Kidney (tissue), 14 donors: ENCODE results near the gene BRINP1. TPM values are rescaled to one million over a fixed set of nuclear protein-coding genes. Genes with fewer than 3 reads are reported as not detected.

Experiments
- DNase-seq, 5 donors: peaks; one replicate each; pipeline ENCODE4 v3.0.0-alpha.2; 2013 to 2020
- FAIRE-seq: peaks from 2 replicates; lab custom pipeline; 2012; peaks lifted over from hg19 to GRCh38; lab: Jason Lieb, UNC
- H3K27ac ChIP-seq, 2 donors: one replicate each; pipeline ENCODE4 v1.7.0; 2013; ENCODE audit warnings: low read depth in 2 of 2, low read length in 2 of 2, inconsistent platforms in 1 of 2
- H3K27me3 ChIP-seq: one replicate; pipeline ENCODE4 v1.7.1; 2013; ENCODE audit warnings: low read length, inconsistent platforms; ENCODE audit not compliant: control insufficient read depth, insufficient read depth
- H3K36me3 ChIP-seq, 3 donors: one replicate each; pipeline versions ENCODE4 v1.7.0 to v1.7.1; 2013; ENCODE audit warnings: low read length in 3 of 3, control low read depth in 1 of 3, inconsistent platforms in 1 of 3; ENCODE audit not compliant: insufficient read depth in 3 of 3, control insufficient read depth in 2 of 3
- H3K4me1 ChIP-seq, 3 donors: one replicate each; pipeline versions ENCODE4 v1.7.0 to v1.7.1; 2013; ENCODE audit warnings: low read length in 3 of 3, inconsistent platforms in 1 of 3, low read depth in 1 of 3; ENCODE audit not compliant: control insufficient read depth in 2 of 3, insufficient read depth in 2 of 3
- H3K4me3 ChIP-seq, 3 donors: one replicate each; pipeline versions ENCODE4 v1.7.0 to v1.8.1; 2013; ENCODE audit warnings: low read length in 3 of 3, control low read depth in 1 of 3, inconsistent platforms in 1 of 3
- H3K9ac ChIP-seq, 3 donors: one replicate each; pipeline versions ENCODE4 v1.7.0 to v1.7.1; 2013; ENCODE audit warnings: low read length in 3 of 3, control low read depth in 1 of 3, inconsistent platforms in 1 of 3
- H3K9me3 ChIP-seq, 3 donors: one replicate each; pipeline versions ENCODE4 v1.7.0 to v1.7.1; 2013; ENCODE audit warnings: low read length in 3 of 3, control low read depth in 1 of 3, inconsistent platforms in 1 of 3; ENCODE audit not compliant: control insufficient read depth in 2 of 3, insufficient read depth in 1 of 3
- CTCF ChIP-seq: IDR thresholded peaks from 3 replicates; pipeline ENCODE4 v1.5.1; 2012; ENCODE audit warnings: mild to moderate bottlenecking, moderate library complexity, borderline replicate concordance; ENCODE audit not compliant: insufficient read depth; ENCODE audit errors: extremely low read depth
- intact Hi-C: fragments of 100-400 bp; cut with DNase I; formaldehyde crosslinking; loops from one replicate; pipeline ENCODE4 v1.11.1; 2022
- polyA plus RNA-seq: library from polyadenylated mRNA; stranded (reverse); fragments of 350-450 nt; fragmentation: Illumina TruSeq; extraction: RNeasy Lipid Tissue Mini Kit (QIAGEN cat#74804); gene quantifications from one replicate; pipeline ENCODE4 v1.2.3, GENCODE V29; 2014; ENCODE audit warnings: low read depth, low replicate concordance; ENCODE audit not compliant: insufficient read depth
- total RNA-seq: library from RNA; stranded (reverse); fragmentation: NEBNext Ultra II Directional; extraction: Animal tissue kit (Norgen Biotek cat#: 25700); gene quantifications from one replicate; pipeline ENCODE4 v1.2.1, GENCODE V29; 2021
- donor health status: control.
- donor health status: control.
- donor health status: control.
- donor health status: control.
- donor health status: control.
- donor health status: DM: yes; HTN: yes; CAD: no.
- donor health status: Normal renal cell carcinoma (clear cell type).

BRINP1 gene
- total and polyA plus RNA-seq, 2 donors from 2014 or later = 0.84 to 1.4 TPM

- Histone ChIP-seq H3K4me1 (no peaks in the 10 kb centered on the region), H3K9me3 (no peaks in the 10 kb centered on the region), H3K9ac (no peak overlapping the region), H3K27ac (no peak overlapping the region), H3K27me3 (no peaks in the 10 kb centered on the region), H3K4me3 (no peak overlapping the region), H3K36me3 (no peaks in the 10 kb centered on the region)
- no peak for FAIRE-seq
- peak in 4 of 5 donors; percentile 24 to 43 (median 38) for DNase-seq
- no peak for TF ChIP-seq CTCF
- intact Hi-C loops = no loop called here
Measured at GRCh38 chr9:119412399-119412798, 43.2 kb upstream of the BRINP1 start.

GRCh38 chr9:119409552-119409951, 40.3 kb upstream of the BRINP1 start:
- no peak overlapping the region for H3K9ac ChIP-seq
- FAIRE-seq (no peak), DNase-seq (no peak)
- no peak overlapping the region for H3K27ac ChIP-seq
- no peaks in the 10 kb centered on the region for H3K9me3 ChIP-seq
- intact Hi-C loops = no loop called here
- no peaks in the 10 kb centered on the region for H3K36me3 ChIP-seq
- H3K4me1 ChIP-seq = no peaks in the 10 kb centered on the region
- TF ChIP-seq CTCF = no peak
- no peak overlapping the region for H3K4me3 ChIP-seq
- no peaks in the 10 kb centered on the region for H3K27me3 ChIP-seq

GRCh38 chr9:119400606-119401005, 31.4 kb upstream of the BRINP1 start:
- H3K36me3 ChIP-seq = no peaks in the 10 kb centered on the region
- TF ChIP-seq CTCF = no peak
- H3K9ac ChIP-seq = no peak overlapping the region
- H3K27ac ChIP-seq = no peak overlapping the region
- intact Hi-C loops = no loop called here
- no peak overlapping the region for H3K4me3 ChIP-seq
- DNase-seq = no peak
- no peaks in the 10 kb centered on the region for H3K27me3 ChIP-seq
- no peaks in the 10 kb centered on the region for H3K9me3 ChIP-seq
- no peaks in the 10 kb centered on the region for H3K4me1 ChIP-seq
- no peak for FAIRE-seq

- Histone ChIP-seq H3K27ac (no peak overlapping the region), H3K9me3 (no peaks in the 10 kb centered on the region), H3K9ac (no peak overlapping the region), H3K4me1 (no peaks in the 10 kb centered on the region), H3K4me3 (no peak overlapping the region), H3K27me3 (no peaks in the 10 kb centered on the region), H3K36me3 (no peaks in the 10 kb centered on the region)
- no peak for FAIRE-seq
- DNase-seq = peak in 2 of 5 donors; percentile 12 to 14
- intact Hi-C loops = no loop called here
- no peak for TF ChIP-seq CTCF
Measured at GRCh38 chr9:119398350-119398749, 29.1 kb upstream of the BRINP1 start.
